Activated CD4-positive, CD25-positive, alpha-beta regulatory T cell (primary cell): Measurements from ENCODE around the gene NPM1.
"Not testable (repeated sequence)": the region's sequence is repeated elsewhere in the genome, so short reads cannot be mapped to it uniquely, and the experiment has no call there.

Source experiments
- DNase-seq, 4 experiments: peaks; one replicate each; lab custom pipeline; 2025; lab: John Stamatoyannopoulos, UW

The NPM1 gene, protein sequence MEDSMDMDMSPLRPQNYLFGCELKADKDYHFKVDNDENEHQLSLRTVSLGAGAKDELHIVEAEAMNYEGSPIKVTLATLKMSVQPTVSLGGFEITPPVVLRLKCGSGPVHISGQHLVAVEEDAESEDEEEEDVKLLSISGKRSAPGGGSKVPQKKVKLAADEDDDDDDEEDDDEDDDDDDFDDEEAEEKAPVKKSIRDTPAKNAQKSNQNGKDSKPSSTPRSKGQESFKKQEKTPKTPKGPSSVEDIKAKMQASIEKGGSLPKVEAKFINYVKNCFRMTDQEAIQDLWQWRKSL

DNA sequence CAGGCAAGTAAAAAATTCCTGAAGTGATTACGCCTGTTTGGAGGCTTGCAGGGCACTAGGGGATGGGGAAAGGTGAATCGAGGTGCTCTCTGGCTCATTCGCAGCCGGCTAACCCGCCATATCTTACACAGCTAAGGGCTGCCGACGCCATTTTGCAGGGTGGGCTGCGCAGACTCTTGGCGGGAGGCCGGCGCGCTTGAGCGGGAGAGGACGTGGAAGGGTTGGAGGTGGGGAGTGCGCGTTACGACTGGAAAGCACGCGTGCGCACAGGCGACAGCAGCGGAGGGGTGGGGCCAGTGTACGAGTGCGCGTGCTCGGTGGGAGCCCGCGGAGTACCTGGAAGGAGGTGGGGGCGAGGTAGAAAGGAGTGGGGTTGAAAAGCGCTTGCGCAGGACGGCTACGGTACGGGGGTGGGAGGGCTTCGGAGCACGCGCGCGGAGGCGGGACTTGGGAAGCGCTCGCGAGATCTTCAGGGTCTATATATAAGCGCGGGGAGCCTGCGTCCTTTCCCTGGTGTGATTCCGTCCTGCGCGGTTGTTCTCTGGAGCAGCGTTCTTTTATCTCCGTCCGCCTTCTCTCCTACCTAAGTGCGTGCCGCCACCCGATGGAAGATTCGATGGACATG lies at the start of gene NPM1:
TSS of gene NPM1 (plus strand) at position 505 of the 625 bp plus-strand sequence. CDS start at position 605, 100 bp downstream.
- peak; percentile 92 to 94 (median 93) for DNase-seq

DNA sequence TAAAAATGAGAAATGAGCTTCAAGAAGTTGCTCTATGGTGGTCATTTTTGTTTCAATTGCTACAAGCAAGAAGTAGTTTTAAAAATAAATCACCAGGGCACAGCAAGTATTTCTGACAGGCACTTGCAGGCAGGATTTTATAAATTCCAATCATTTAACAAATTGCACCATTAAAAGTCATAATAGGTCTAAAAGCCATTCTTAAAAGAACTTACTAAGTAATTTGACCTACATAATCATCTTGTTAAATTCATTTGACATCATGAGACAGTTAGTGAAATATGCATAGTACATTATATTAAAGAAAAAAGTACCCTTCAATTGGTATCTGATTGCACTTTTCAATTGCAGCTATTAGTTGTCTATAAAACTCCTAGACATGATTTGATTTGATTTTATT lies 47.6 kb upstream of the NPM1 start:
- no peak for DNase-seq

DNA sequence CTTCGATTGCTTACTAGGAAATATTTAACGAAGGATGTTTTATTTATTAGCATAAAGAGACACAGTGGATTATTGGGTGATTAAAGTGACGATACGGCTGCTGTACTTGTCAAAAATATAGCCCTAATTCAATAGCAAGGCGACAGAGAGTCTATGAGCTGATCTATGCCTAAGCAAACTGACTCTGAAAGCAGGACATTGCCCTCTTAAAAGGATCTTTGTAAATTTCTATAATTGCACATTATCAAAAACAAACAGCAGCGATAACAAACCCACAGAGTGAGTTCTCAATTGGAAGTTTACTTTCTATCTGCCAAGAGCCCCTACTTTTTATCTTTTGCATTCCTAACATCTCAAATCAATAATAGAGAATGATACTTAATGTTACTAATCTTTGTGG lies 47.2 kb upstream of the NPM1 start:
- DNase-seq, result no peak

DNA sequence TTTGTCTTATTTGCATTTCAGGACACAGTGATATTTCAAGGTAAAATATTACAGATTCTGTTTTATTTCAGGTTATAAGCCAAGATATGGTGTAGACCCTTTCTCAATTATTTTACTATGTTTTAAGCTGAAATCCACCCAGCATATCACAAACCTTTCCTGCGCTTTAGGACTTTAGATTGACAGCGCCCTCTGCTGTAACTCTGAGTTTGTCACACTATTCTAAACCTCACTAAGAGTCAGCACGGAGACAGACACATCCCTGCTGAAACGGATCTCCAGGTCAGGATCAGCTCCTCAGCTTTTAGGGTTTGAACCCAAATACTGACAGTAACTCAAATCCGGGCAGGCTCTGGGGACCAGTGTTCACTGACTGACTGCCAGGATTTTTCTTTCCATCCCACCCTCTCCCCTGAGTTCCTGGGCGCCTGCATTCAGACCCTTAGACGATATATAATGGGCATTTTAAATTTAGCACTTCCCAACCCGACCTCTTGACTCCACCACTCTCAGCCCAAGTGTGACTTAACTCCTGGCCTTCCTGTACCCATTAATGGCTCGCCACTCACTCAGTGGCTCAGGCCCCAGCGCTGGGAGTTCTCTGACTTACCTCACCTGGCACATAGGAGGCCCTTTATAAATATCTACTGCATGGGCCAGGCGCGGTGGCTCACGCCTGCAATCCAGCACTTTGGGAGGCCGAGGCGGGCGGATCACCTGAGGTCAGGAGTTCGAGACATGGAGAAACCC lies 45.1 kb upstream of the NPM1 start:
- DNase-seq, result no peak

DNA sequence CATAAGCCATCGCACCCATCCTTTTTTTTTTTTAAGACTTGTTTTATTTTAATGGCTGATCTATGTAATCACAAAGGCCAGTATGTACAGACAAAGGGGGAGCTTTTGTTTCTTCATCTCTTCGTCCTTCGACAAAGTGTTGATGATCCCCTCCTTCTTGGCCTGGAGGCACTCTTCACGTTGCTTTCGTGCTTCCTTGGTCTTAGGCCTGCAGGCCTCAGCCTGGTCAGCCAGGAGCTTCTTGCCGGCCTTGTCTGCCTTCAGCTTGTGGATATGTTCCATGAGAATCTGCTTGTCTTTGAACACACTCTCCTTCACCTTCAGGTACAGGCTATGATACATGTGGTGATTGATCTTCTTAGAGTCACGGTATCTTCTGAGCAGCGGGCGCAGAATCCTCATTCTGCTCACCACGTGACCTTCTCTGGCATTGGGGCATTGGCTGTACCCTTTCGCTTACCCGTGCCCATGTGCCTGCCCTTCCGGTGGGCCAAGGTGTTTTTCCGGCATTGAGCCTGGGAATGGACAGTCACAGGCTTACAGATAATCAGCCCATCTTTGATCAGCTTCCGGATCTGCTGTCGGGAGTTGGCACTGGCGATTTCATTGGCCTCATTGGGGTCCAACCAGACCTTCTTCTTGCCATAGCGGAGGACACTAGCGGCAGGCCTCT lies 42.6 kb upstream of the NPM1 start:
- DNase-seq, result no peak

DNA sequence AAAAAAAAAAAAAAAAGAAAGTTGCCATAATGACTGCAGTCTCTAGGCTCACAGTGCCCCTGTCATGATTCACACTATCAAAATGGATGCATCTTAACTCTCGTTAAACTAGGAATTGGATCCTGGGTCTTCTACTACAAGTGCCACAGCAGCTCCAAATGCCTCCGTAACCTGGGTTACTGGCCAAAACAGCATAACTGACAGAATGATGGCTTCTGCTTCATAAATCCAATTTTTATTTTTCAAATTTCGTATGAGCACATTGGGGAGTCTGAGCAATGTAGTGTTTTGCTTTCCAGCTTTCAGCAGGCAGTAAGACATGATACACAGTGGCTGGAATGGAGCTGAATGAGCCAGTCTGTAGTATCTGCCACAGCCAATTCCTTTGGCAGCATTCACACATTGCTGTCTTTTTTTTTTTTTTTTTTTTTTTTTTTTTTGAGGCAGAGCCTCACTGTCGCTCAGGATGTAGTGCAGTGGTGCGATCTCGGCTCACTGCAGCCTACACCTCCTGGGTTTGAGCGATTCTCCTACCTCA lies 36.0 kb upstream of the NPM1 start:
- DNase-seq, result no peak

DNA sequence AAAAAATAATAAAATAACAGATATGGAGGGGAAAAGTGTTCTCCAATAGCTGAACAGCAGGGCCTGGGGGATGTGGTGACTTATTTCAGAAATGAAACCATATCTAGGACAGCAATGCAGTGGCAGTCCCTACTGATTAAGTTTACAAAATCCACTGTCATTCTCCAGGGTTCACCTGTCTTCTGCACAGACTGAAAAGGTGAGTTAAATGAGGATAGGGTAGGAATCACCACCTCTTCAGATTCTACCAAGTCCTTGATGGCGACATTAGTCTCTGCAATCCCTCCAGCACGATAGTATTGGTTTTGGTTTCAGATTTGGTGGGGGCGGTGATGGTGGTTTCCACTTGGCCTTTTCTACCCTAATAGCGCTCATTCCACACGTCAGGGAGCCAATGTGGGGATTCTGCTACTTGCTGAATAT lies 32.3 kb upstream of the NPM1 start:
- no peak for DNase-seq

DNA sequence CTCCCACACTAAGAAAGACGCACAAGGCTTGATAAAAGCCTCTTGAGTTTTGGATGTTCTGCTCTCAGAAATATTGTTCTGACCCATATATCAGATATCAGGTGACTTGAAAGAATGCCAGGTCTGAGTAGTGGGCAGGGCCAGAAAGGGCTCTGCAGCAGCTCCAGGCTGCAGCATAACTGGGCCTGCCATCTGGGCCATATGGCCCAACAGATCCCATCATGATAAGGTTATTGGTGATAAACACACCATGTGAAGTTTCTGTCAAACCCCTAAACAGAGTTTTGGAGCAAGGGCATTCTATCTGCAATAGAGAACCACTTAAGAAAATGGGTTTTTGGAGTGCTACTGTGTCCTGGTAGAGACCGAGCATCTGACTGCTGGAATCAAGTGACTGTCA lies 29.8 kb upstream of the NPM1 start:
- no peak for DNase-seq

DNA sequence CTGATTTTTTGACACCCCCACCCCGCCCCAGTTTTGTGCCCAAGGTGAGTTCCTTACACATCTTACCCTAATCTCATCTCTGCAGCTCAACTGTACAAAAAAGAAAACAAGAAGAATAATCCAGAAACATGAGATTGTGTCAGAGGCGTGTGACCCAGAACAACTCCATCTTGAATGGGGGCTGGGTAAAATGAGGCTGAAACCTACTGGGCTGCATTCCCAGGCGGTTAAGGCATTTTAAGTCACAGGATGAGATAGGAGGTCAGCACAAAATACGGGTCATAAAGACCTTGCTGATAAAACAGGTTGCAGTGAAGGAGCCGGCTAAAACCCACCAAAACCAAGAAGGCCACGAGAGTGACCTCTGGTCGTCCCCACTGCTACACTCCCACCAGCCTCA lies 26.5 kb upstream of the NPM1 start:
- DNase-seq, result not testable (repeated sequence)

DNA sequence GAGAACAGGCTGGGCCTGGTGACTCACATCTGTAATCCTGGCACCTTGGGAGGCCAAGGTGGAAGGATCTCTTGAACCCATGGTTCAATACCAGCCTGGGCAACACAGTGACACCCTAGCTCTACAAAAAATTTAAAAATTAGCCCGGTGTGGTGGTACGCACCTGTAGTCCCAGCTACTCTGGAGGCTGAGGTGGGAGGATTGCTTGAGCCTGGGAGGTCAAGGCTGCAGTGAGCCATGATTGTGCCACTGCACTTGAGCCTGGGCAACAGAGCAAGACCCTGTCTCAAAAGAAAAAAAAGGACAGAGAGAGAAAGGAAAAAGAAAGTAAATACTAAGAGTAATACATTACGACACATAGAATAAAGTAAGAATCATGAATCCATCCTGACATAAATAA lies 24.4 kb upstream of the NPM1 start:
- not testable (repeated sequence) for DNase-seq

DNA sequence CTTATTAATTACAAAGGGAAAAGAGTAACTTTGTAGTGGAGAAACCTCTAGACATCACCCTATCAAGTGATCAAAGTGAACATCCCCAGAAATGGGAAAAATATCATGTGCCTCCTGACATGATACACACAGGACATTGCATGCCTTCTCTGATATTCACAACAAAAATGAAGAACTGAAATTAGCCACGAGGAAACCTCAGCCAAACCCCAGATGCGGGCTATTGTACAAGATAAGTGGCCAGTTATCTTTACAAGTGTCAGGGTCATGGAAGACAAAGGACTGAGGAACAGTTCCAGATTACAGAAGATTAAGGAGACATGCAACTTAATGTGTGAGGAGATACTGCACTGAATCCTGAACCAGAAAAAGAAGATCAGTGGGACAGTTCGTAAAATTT lies 23.8 kb upstream of the NPM1 start:
- no peak for DNase-seq

DNA sequence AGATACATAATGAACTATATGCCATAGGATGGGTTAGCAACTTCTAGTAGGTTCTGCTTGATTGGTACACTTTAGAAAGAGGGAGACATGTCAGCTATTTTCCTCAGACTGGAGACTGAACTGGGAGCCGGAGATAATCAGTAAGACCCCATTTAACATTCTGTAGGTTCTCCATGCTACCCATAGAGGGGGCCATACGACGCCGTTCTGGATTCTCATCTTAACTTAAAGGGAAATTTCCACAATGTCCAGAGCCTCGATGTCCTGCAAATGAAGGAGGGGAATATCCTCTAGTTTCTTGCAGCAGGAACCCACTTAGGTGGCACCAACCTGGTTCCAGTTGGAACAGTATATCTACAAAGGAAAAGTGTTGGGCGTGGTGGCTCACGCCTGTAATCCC lies 22.3 kb upstream of the NPM1 start:
- DNase-seq, result no peak

DNA sequence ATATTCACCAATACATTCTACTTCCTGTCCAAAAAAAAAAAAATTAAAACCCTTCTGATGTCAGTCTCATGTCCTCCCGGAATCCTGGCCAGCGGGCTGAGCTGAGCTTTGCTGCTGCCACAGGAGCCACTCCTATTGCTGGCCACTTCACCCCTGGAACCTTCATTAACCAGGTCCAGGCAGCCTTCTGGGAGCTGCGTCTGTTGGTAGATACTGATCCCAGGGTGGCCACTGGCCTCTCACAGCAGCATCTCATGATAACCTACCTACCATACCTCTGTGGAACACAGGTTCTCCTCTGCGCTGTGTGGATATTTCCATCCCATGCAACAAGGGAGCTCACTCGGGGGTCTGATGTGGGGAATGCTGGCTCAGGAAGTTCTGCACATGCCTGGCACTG lies 21.0 kb upstream of the NPM1 start:
- DNase-seq, result no peak

DNA sequence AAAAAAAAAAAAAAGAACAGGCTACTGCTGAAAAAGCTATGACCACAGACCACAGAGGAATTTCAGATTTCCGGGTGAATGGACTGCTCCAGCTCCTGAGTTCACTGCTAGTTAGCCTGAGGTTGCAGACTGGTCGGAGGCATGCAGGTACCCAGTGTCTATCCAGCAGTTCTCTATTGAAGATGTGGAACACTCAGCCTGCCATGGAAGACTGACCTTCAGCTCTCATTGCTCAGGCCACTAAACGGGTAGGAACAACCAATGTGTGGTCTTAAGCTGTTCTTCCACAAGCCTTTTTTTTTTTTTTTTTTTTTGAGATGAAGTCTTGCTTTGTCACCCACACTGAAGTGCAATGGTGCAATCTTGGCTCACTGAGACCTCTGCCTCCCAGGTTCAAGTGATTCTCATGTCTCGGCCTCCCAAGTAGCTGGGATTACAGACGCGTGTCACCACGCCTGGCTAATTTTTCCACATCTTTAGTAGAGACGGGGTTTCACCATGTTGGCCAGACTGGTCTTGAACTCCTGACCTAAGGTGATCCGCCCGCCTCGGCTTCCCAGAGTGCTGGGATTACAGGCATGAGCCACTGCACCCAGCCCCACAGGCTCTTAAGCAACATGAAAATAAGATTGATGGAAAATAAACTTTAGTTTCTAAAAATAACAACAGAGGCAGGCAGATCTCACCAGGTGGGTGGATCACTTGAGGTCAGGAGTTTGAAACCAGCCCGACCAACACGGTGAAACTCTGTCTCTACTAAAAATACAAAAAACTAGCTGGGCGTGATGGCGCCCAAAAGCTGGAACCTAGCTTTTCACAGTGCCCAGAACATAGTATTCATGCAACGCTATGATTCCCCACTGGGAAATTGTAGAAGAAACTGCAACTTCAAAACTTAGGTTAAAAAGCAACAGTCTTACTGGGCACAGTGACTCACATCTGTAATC lies 20.0 kb upstream of the NPM1 start:
- DNase-seq, result no peak

DNA sequence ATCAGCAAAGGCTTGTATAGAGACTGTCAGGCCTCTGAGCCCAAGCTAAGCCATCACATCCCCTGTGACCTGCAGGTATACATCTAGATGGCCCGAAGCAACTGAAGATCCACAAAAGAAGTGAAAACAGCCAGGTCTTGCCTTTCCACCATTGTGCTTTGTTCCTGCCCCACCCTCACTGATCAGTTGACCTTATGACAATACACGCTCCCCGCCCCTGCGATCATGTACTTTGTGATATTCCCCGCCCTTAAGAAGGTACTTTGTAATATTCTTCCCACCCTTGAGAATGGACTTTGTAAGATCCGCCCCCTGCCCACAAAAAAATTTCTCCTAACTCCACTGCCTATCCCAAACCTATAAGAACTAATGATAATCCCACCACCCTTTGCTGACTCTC lies 18.6 kb upstream of the NPM1 start:
- no peak for DNase-seq

DNA sequence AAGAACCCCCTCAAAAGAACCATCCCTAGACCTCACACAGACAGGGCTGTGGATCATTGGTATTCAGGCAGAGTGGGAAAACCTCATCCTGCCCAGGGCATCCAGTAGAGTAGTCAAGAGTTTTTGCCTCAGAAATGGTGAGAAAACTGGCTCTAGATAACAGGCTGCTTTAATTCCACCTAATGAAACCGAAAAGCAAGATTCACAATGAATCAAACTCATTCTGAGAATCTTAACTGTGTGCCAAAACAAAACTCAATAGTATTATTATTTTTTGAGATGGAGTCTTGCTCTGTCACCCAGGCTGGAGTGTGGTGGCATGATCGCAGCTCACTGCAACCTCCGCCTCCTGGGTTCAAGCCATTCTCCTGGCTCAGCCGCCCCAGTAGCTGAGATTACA lies 17.8 kb upstream of the NPM1 start:
- DNase-seq, result no peak

DNA sequence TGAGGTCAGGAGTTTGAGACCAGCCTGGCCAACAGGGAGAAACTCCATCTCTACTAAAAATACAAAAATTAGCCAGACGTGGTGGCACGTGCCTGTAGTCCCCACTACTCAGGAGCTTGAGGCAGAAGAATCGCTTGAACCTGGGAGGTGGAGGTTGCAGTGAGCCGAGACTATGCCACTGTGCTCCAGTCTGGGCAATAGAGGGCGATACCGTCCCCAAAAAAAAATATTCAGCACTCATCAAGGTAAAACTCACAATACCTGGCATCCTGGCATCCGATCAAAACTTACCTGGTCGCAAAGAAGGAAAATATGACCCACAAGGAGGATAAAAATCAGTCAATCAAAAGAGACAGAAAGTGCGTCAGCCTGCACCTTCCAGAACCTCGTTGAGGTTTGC lies 16.8 kb upstream of the NPM1 start:
- not testable (repeated sequence) for DNase-seq

DNA sequence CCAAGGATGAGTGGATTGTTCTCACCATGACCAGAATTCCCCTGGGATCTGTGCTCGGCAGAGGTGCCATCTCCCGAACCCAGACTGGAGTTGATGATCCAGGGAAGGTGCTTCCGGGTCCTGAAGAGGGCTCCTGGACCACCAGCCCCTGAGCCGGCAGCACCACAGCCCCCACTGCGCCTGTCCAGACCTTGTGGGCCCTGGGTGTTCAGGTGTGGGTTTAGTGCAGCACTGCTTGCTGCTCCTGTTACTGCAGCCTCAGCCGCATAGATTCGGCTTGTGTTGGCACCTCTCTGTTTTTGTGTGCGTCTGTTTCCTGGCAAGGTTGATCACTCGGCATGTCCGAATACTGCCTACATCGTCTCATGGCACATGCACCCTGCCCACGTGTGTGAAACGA lies 16.3 kb upstream of the NPM1 start:
- no peak for DNase-seq

DNA sequence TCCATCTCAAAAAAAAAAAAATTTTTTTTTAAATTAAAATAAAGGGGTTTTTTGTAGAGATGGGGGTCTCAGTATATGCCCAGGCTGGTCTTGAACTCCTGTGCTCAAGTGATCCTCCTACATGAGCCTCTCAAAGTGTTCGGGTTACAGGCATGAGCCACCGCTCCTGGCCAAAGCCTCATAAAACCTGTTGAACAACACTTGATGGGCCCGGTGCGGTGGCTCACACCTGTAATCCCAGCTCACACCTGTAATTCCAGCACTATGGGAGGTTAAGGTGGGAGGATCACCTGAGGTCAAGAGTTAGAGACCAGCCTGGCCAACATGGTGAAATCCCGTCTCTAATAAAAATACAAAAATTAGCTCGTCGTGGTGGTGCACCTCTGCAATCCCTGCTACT lies 7.7 kb upstream of the NPM1 start:
- no peak for DNase-seq

DNA sequence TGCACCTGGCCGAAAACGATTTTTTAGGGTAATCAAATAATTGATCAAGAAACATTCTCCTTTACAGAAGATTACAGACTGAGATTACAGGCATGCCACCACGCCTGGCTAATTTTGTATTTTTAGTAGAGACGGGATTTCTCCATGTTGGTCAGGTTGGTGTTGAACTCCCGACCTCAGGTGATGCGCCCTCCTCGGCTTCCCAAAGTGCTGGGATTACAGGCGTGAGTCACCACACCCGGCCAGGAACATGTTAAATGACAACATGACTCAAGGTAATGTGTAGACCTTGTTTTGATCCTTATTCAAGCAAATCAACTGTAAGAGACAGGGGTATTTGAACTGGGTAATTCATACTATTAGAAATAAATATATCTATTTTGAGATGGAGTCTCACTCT lies 3.2 kb upstream of the NPM1 start:
- DNase-seq, result not testable (repeated sequence)

DNA sequence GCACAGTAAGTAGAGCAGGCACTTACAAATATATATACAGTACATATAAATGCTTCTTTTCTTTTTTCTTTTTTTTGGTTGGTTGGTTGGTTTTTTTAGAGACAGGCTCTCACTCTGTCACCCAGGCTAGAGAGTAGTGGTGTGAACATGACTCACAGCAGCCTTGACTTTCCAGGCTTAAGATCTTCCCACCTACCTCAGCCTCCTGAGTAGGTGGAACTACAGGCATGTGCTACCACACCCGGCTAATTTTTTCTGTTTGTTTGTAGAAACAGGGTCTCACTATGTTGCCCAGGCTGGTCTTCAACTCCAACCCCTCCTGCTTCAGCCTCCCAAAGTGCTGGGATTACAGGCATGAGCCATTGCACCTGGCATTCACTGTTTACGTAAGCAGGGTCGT lies 2.6 kb upstream of the NPM1 start:
- not testable (repeated sequence) for DNase-seq
